Neural crest cell (in vitro differentiated cells): ENCODE measurements around the gene ADAMTS17. TPM values are rescaled to one million over a fixed set of nuclear protein-coding genes. Genes with fewer than 3 reads are reported as not detected.

Source experiments
- DNase-seq: peaks from one replicate; pipeline ENCODE4 v3.0.0; 2021; ENCODE audit warnings: low read depth, mixed read lengths, low spot score
- H3K27ac Mint-ChIP-seq: one replicate; pipeline ENCODE4 v1.8.0; 2021; ENCODE audit warnings: mild to moderate bottlenecking, mixed read lengths; ENCODE audit not compliant: unreplicated experiment
- H3K27me3 Mint-ChIP-seq: 2 replicates; pipeline ENCODE4 v1.8.0; 2021; ENCODE audit warnings: low read depth, mild to moderate bottlenecking, mixed read lengths
- H3K36me3 Mint-ChIP-seq: 2 replicates; pipeline ENCODE4 v1.8.0; 2021; ENCODE audit warnings: low read depth, mild to moderate bottlenecking, mixed read lengths
- H3K4me1 Mint-ChIP-seq: 2 replicates; pipeline ENCODE4 v1.8.0; 2021; ENCODE audit warnings: mixed read lengths
- H3K4me3 Mint-ChIP-seq: one replicate; pipeline ENCODE4 v1.8.0; 2021; ENCODE audit warnings: mild to moderate bottlenecking, mixed read lengths
- H3K9me3 Mint-ChIP-seq: 2 replicates; pipeline ENCODE4 v1.8.0; 2021; ENCODE audit warnings: mixed read lengths
- total RNA-seq: library from RNA; stranded (reverse); gene quantifications from 2 replicates; pipeline ENCODE4 v1.2.1, GENCODE V29; 2021
- TF ChIP-seq, protein P1 (sequence below): fragments of 200-600 bp; sonication (generic); conservative IDR thresholded peaks from 2 replicates; pipeline ENCODE4 v1.5.0; 2021; ENCODE audit warnings: antibody characterized with exemption, mild to moderate bottlenecking

Gene ADAMTS17
- total RNA-seq, 1 donor from 2014 or later, result 2.3 TPM

- H3K36me3 Mint-ChIP-seq, result peaks cover 2% of the 10 kb centered on the region
- H3K27ac Mint-ChIP-seq, result no peak overlapping the region
- H3K4me1 Mint-ChIP-seq, result no peaks in the 10 kb centered on the region
- peaks cover 6% of the 10 kb centered on the region for H3K9me3 Mint-ChIP-seq
- H3K4me3 Mint-ChIP-seq, result no peak overlapping the region
- TF ChIP-seq, protein P1, sequence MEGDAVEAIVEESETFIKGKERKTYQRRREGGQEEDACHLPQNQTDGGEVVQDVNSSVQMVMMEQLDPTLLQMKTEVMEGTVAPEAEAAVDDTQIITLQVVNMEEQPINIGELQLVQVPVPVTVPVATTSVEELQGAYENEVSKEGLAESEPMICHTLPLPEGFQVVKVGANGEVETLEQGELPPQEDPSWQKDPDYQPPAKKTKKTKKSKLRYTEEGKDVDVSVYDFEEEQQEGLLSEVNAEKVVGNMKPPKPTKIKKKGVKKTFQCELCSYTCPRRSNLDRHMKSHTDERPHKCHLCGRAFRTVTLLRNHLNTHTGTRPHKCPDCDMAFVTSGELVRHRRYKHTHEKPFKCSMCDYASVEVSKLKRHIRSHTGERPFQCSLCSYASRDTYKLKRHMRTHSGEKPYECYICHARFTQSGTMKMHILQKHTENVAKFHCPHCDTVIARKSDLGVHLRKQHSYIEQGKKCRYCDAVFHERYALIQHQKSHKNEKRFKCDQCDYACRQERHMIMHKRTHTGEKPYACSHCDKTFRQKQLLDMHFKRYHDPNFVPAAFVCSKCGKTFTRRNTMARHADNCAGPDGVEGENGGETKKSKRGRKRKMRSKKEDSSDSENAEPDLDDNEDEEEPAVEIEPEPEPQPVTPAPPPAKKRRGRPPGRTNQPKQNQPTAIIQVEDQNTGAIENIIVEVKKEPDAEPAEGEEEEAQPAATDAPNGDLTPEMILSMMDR, result no peak
- no peak for DNase-seq
- no peaks in the 10 kb centered on the region for H3K27me3 Mint-ChIP-seq
These were observed 56.0 kb downstream of the ADAMTS17 start for GRCh38 chr15:100285641-100286295.

- H3K4me1 Mint-ChIP-seq, result no peaks in the 10 kb centered on the region
- no peak overlapping the region for H3K4me3 Mint-ChIP-seq
- H3K27ac Mint-ChIP-seq, result no peak overlapping the region
- peaks cover 6% of the 10 kb centered on the region for H3K9me3 Mint-ChIP-seq
- no peak for DNase-seq
- TF ChIP-seq, protein P1, result no peak
- H3K36me3 Mint-ChIP-seq, result peaks cover 2% of the 10 kb centered on the region
- no peaks in the 10 kb centered on the region for H3K27me3 Mint-ChIP-seq
These were observed 57.1 kb downstream of the ADAMTS17 start for GRCh38 chr15:100284701-100285100.

- Mint-ChIP-seq H3K9me3 (peaks cover 4% of the 10 kb centered on the region), H3K4me3 (no peak overlapping the region), H3K36me3 (no peaks in the 10 kb centered on the region), H3K27ac (no peak overlapping the region), H3K4me1 (no peaks in the 10 kb centered on the region), H3K27me3 (no peaks in the 10 kb centered on the region)
- DNase-seq, result no peak
- TF ChIP-seq, protein P1, result no peak
These were observed 57.6 kb downstream of the ADAMTS17 start for GRCh38 chr15:100284191-100284590.

DNA sequence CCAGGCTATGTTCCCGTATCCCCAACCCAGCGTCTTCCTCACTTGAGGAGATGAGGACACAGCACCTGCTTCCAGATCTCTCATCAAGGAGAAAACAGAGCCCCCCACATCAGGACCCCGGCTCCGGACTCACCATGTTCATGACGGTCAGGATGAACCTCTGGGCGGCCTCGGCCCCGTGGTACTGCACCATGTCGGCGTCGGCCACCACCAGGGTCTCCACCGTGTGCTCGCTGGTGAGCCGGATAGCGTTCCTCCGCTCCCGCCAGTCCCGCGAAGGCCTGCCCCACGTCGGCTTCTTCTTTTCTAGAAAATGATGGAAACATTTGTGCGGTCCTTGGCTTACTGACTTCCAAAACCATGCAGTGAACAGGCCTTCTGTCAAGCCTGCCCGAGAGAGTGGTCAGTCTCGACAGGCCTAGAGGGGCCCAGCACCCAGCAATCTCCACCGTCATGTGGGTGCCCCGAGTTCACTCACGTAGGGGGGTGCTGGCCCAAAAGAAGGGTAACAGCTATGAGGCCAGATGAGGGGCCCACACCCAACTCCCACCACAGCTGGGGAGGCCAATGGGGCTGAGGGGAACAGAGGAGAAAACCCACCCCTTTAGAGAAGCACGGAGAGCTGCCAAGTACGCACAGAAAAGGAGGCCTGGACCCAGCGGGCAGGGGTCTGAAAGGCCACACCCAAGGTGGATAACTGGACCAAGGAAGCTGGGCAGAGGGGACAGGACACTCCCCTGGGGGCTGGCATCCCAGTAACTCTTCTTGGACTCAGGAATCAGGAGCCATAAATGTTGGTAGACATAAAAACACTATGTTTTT lies 60.5 kb downstream of the ADAMTS17 start:
- DNase-seq, result no peak
- Mint-ChIP-seq H3K9me3 (no peaks in the 10 kb centered on the region), H3K4me3 (no peak overlapping the region), H3K27ac (no peak overlapping the region), H3K4me1 (no peaks in the 10 kb centered on the region), H3K27me3 (no peaks in the 10 kb centered on the region), H3K36me3 (no peaks in the 10 kb centered on the region)
- TF ChIP-seq, protein P1, result no peak

DNA sequence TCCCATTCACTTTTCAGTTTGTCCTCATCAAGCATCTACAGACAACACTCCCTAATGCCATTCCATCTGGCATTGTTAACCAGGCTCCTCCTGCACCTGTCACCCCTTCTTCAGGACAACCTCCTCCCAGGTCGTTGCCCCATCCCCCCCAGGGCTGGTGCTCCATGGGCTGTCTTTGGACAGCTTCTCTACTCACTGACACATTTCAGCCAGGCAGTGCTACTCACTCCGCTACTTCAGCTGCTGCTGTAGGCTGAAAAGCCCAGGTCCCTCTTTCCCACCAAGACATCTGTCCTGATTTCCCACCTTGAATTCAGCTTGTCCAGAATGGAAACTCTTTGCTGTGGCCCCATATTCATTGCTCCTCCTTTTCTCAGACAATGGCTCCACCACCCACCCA lies 61.9 kb downstream of the ADAMTS17 start:
- DNase-seq, result no peak
- no peak overlapping the region for H3K27ac Mint-ChIP-seq
- no peaks in the 10 kb centered on the region for H3K9me3 Mint-ChIP-seq
- H3K4me1 Mint-ChIP-seq, result no peaks in the 10 kb centered on the region
- no peaks in the 10 kb centered on the region for H3K27me3 Mint-ChIP-seq
- TF ChIP-seq, protein P1, result no peak
- H3K4me3 Mint-ChIP-seq, result no peak overlapping the region
- no peaks in the 10 kb centered on the region for H3K36me3 Mint-ChIP-seq
